MM.1S (cell line): Measurements from ENCODE around the gene HSD11B1L.

Source experiments
- DNase-seq: peaks from one replicate; pipeline ENCODE4 v3.0.0-alpha.2; 2015
- H2AFZ ChIP-seq: fragments of 300-600 bp; sonication (generic); 2 replicates; pipeline ENCODE4 v1.6.0; 2016; ENCODE audit warnings: antibody characterized with exemption, low read length
- H3F3A ChIP-seq: fragments of 300-600 bp; sonication (generic); 2 replicates; pipeline ENCODE4 v1.6.1; 2016; ENCODE audit warnings: mild to moderate bottlenecking, antibody characterized with exemption, low read length, moderate library complexity, mixed read lengths; ENCODE audit not compliant: insufficient read depth
- H3K27ac ChIP-seq: fragments of 300-600 bp; sonication (generic); 2 replicates; pipeline ENCODE4 v1.5.1; 2016; ENCODE audit warnings: mild to moderate bottlenecking, low read length
- H3K27me3 ChIP-seq: fragments of 300-600 bp; sonication (generic); replicated peaks from 2 replicates; pipeline ENCODE4 v1.6.0; 2016; ENCODE audit warnings: low read length; ENCODE audit not compliant: insufficient read depth
- H3K36me3 ChIP-seq: fragments of 300-600 bp; sonication (generic); replicated peaks from 2 replicates; pipeline ENCODE4 v1.6.1; 2016; ENCODE audit warnings: mild to moderate bottlenecking, low read length, mixed read lengths; ENCODE audit not compliant: insufficient read depth
- H3K4me1 ChIP-seq: fragments of 300-600 bp; sonication (generic); 2 replicates; pipeline ENCODE4 v1.6.1; 2016; ENCODE audit warnings: low read length, mixed read lengths
- H3K4me2 ChIP-seq: fragments of 300-600 bp; sonication (generic); 2 replicates; pipeline ENCODE4 v1.6.0; 2016; ENCODE audit warnings: low read depth, low read length
- H3K4me3 ChIP-seq: fragments of 300-600 bp; sonication (generic); 2 replicates; pipeline ENCODE4 v1.5.1; 2016; ENCODE audit warnings: low read length, mixed read lengths
- H3K79me2 ChIP-seq: fragments of 300-600 bp; sonication (generic); 2 replicates; pipeline ENCODE4 v1.6.1; 2016; ENCODE audit warnings: mixed run types, low read length, mixed read lengths
- H3K9ac ChIP-seq: fragments of 300-600 bp; sonication (generic); 2 replicates; pipeline ENCODE4 v1.6.1; 2016; ENCODE audit warnings: low read length, mixed read lengths
- H3K9me2 ChIP-seq: fragments of 300-600 bp; sonication (generic); replicated peaks from 2 replicates; pipeline ENCODE4 v1.6.1; 2016; ENCODE audit warnings: mild to moderate bottlenecking, low read length, mixed read lengths; ENCODE audit not compliant: insufficient read depth
- H3K9me3 ChIP-seq: fragments of 300-600 bp; sonication (generic); replicated peaks from 2 replicates; pipeline ENCODE4 v1.6.1; 2016; ENCODE audit warnings: mild to moderate bottlenecking, low read length, mixed read lengths; ENCODE audit not compliant: insufficient read depth
- H4K20me1 ChIP-seq: fragments of 300-600 bp; sonication (generic); 2 replicates; pipeline ENCODE4 v1.6.1; 2016; ENCODE audit warnings: mild to moderate bottlenecking, low read length, moderate library complexity, mixed read lengths; ENCODE audit not compliant: insufficient read depth
- CTCF ChIP-seq: fragments of 300-600 bp; sonication (generic); IDR thresholded peaks from 2 replicates; pipeline ENCODE4 v1.5.1; 2016; ENCODE audit warnings: antibody characterized with exemption, low read length, mixed read lengths
- EZH2 ChIP-seq: fragments of 300-600 bp; sonication (generic); optimal IDR thresholded peaks from 2 replicates; pipeline ENCODE3; 2017; ENCODE audit warnings: low read depth, mild to moderate bottlenecking, antibody characterized with exemption, low read length, mixed read lengths
- EZH2phosphoT487 ChIP-seq: fragments of 300-600 bp; sonication (generic); IDR thresholded peaks from 2 replicates; pipeline ENCODE4 v1.6.1; 2018; ENCODE audit warnings: antibody characterized with exemption, low read length

The HSD11B1L gene

GRCh38 chr19:5665781-5666513, 14.9 kb upstream of the HSD11B1L start:
- H3K9me3 ChIP-seq = no peaks in the 10 kb centered on the region
- no peak overlapping the region for H3K4me3 ChIP-seq
- peaks cover 35% of the 10 kb centered on the region for H3K36me3 ChIP-seq
- H2AFZ ChIP-seq = no peak overlapping the region
- peaks cover 3% of the 10 kb centered on the region; the same call in 1 of the 2 replicates for H3F3A ChIP-seq
- no peaks in the 10 kb centered on the region for H3K9me2 ChIP-seq
- peaks cover 22% of the 10 kb centered on the region for H3K79me2 ChIP-seq
- no peak overlapping the region for H3K9ac ChIP-seq
- no peak overlapping the region for H3K27ac ChIP-seq
- TF ChIP-seq CTCF = no peak
- no peak for TF ChIP-seq EZH2phosphoT487
- no peak for TF ChIP-seq EZH2
- DNase-seq = no peak
- H3K4me1 ChIP-seq = no peaks in the 10 kb centered on the region
- no peaks in the 10 kb centered on the region for H4K20me1 ChIP-seq
- no peak overlapping the region for H3K4me2 ChIP-seq
- no peaks in the 10 kb centered on the region for H3K27me3 ChIP-seq

- Histone ChIP-seq H3K27ac (no peak overlapping the region), H3F3A (peaks cover 3% of the 10 kb centered on the region; the same call in 1 of the 2 replicates), H3K9me3 (no peaks in the 10 kb centered on the region), H3K27me3 (no peaks in the 10 kb centered on the region), H3K4me1 (no peaks in the 10 kb centered on the region), H3K4me3 (no peak overlapping the region), H3K4me2 (no peak overlapping the region), H3K9me2 (no peaks in the 10 kb centered on the region), H4K20me1 (no peaks in the 10 kb centered on the region), H2AFZ (no peak overlapping the region), H3K79me2 (peaks cover 16% of the 10 kb centered on the region), H3K36me3 (peaks cover 29% of the 10 kb centered on the region), H3K9ac (no peak overlapping the region)
- DNase-seq = no peak
- TF ChIP-seq EZH2phosphoT487 = no peak
- no peak for TF ChIP-seq CTCF
- no peak for TF ChIP-seq EZH2
These were observed 13.8 kb upstream of the HSD11B1L start for GRCh38 chr19:5666921-5667610.

GRCh38 chr19:5667751-5668271, 13.0 kb upstream of the HSD11B1L start:
- Histone ChIP-seq H3K36me3 (peaks cover 29% of the 10 kb centered on the region), H3K4me2 (no peak overlapping the region), H3K4me3 (no peak overlapping the region), H3K79me2 (peaks cover 16% of the 10 kb centered on the region), H3K9ac (no peak overlapping the region), H3K9me2 (no peaks in the 10 kb centered on the region), H2AFZ (no peak overlapping the region), H3K9me3 (no peaks in the 10 kb centered on the region), H3K27me3 (no peaks in the 10 kb centered on the region), H3K27ac (no peak overlapping the region), H3F3A (peaks cover 3% of the 10 kb centered on the region; the same call in 1 of the 2 replicates), H4K20me1 (no peaks in the 10 kb centered on the region), H3K4me1 (no peaks in the 10 kb centered on the region)
- TF ChIP-seq EZH2 (no peak), CTCF (no peak), EZH2phosphoT487 (no peak)
- no peak for DNase-seq
